T-helper 17 cell (primary cell): ENCODE data around the gene LSP1. TPM values are rescaled to one million over a fixed set of nuclear protein-coding genes. Genes with fewer than 3 reads are reported as not detected.
"Not testable (repeated sequence)": the region's sequence is repeated elsewhere in the genome, so short reads cannot be mapped to it uniquely, and the experiment has no call there.

Source experiments
- ATAC-seq: fragments of 150-1000 bp; cut with Tn5 transposase; 2 replicates; pipeline ENCODE4 v1.10.0; 2021; ENCODE audit warnings: mild to moderate bottlenecking, moderate library complexity
- DNase-seq, 3 donors: peaks; one replicate each; pipeline versions ENCODE4 v3.0.0 to v3.0.0-alpha.2; 2020 to 2021
- H3K9me3 ChIP-seq: one replicate; pipeline ENCODE4 v1.7.0; 2013; ENCODE audit warnings: low read length, mild to moderate bottlenecking; ENCODE audit not compliant: control insufficient read depth, poor library complexity, severe bottlenecking
- H3K27ac Mint-ChIP-seq: one replicate; pipeline ENCODE4 v1.8.0; 2022; ENCODE audit warnings: mild to moderate bottlenecking, moderate library complexity, mixed read lengths
- H3K27me3 Mint-ChIP-seq: one replicate; pipeline ENCODE4 v1.8.0; 2022; ENCODE audit warnings: mixed read lengths
- H3K36me3 Mint-ChIP-seq: one replicate; pipeline ENCODE4 v1.8.0; 2022; ENCODE audit warnings: low read depth, mixed read lengths
- H3K4me1 Mint-ChIP-seq: one replicate; pipeline ENCODE4 v1.8.0; 2022; ENCODE audit warnings: mild to moderate bottlenecking, mixed read lengths
- H3K4me3 Mint-ChIP-seq: one replicate; pipeline ENCODE4 v1.8.0; 2022; ENCODE audit warnings: mild to moderate bottlenecking, moderate library complexity, mixed read lengths
- total RNA-seq, 4 donors: library from RNA in 2 of 4; stranded (reverse) in 2 of 4; gene quantifications; one replicate each; pipeline ENCODE4 v1.2.3 and lab custom pipeline; 2022 to 2026

The LSP1 gene, protein sequence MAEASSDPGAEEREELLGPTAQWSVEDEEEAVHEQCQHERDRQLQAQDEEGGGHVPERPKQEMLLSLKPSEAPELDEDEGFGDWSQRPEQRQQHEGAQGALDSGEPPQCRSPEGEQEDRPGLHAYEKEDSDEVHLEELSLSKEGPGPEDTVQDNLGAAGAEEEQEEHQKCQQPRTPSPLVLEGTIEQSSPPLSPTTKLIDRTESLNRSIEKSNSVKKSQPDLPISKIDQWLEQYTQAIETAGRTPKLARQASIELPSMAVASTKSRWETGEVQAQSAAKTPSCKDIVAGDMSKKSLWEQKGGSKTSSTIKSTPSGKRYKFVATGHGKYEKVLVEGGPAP
- total RNA-seq (100 to 1,000 TPM; 297 to 299 TPM), total RNA-seq (lab: John Stamatoyannopoulos, UW) (229 to 262 reads per million in 2 donors)

DNA sequence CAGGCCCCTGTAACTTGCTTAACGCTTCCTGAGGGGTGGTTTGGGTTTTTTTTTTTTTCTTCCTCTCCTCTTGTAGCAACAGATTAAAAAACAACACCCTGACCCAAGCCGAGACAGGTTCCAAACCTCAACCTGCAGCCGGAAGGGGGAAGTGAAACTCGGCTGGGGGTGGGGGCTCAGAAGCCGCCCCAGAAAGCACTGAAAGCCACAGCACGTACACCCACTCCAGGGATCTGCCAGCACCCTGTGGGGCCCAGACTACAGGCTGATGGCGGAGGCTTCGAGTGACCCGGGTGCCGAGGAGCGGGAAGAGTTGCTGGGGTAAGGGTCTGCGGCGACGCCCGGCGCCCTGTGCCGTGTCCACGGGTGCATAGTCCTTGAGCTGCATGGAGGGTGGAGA lies at the start of gene LSP1:
Gene LSP1 (plus strand): TSS at position 208 of the 400 bp plus-strand sequence. CDS start 61 bp downstream, at position 269.
- peak; percentile 51 to 72 (median 57) for DNase-seq
- H3K9me3 ChIP-seq = no peaks in the 10 kb centered on the region
- Mint-ChIP-seq H3K36me3 (peaks cover 4% of the 10 kb centered on the region), H3K4me3 (peak within 1 kb of the TSS; percentile 100), H3K27ac (peak within 1 kb of the TSS; percentile 99), H3K4me1 (peaks cover 37% of the 10 kb centered on the region), H3K27me3 (no peaks in the 10 kb centered on the region)
- ATAC-seq = peak; percentile 70

- ATAC-seq (no peak), DNase-seq (no peak)
- Mint-ChIP-seq H3K27me3 (peaks cover 54% of the 10 kb centered on the region), H3K4me1 (peaks cover 2% of the 10 kb centered on the region), H3K36me3 (no peaks in the 10 kb centered on the region), H3K4me3 (no peak overlapping the region), H3K27ac (no peak overlapping the region)
- H3K9me3 ChIP-seq = no peaks in the 10 kb centered on the region
Measured at GRCh38 chr11:1803246-1803645, 49.6 kb upstream of the LSP1 start.

GRCh38 chr11:1803835-1804519 lies 48.9 kb upstream of the LSP1 start:
- H3K27ac Mint-ChIP-seq, H3K9me3 ChIP-seq, H3K4me1 Mint-ChIP-seq, H3K4me3 Mint-ChIP-seq, DNase-seq, ATAC-seq, H3K36me3 Mint-ChIP-seq: not testable (repeated sequence)
- H3K27me3 Mint-ChIP-seq = peaks cover 48% of the 10 kb centered on the region

DNA sequence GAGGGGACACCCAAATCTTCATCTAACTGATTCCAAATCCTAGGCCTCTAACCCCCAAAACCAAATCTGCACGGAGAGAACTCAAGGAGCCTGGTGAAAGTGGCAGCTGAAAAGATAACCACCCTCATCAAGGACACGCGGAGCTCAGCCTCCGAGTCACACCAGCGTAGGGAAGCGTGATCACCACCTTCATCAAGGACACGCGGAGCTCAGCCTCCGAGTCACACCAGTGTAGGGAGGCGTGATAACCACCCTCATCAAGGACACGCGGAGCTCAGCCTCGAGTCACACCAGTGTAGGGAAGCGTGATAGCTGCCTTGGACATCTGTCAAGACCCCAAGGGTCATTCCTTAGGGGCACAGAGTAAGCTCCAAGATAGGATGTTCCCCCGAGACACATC lies 47.4 kb upstream of the LSP1 start:
- ATAC-seq (no peak), DNase-seq (no peak)
- peaks cover 45% of the 10 kb centered on the region for H3K27me3 Mint-ChIP-seq
- peaks cover 2% of the 10 kb centered on the region for H3K36me3 Mint-ChIP-seq
- H3K9me3 ChIP-seq = no peaks in the 10 kb centered on the region
- no peak overlapping the region for H3K4me3 Mint-ChIP-seq
- no peak overlapping the region for H3K27ac Mint-ChIP-seq
- H3K4me1 Mint-ChIP-seq = peaks cover 2% of the 10 kb centered on the region

DNA sequence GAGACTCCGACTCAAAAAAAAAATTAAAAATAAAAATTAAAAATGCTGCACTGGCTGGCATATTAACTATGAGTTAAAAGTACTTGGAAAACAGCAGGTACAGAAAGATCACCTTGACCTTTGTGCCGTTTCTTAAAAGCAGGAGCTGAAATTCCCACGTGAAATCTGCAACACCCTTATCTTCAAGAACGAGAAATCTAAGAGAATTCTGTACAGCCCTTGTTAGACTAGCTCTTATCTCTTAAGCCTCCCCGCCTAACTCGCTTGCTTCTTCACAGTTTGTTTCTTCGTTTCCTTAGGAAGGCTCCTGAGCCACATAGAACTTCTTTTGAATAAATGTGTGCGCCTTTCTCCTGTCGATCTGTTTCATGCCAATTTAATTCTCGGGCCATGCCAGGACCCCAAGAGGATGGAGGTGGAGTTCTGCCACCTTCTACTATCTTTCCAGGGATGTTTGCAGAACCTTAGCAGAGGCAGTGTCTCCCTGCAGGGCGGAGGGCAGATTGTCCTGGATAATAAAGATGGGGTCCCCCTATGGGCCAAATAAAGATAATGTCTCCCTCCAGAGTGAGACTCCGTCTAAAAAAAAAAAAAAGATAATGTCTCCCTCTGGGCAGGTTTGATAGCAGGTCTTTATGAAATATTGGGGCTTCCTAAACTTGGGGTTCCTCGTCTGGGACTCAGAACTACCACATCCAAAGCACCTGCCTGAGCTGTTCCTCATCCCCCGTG lies 45.5 kb upstream of the LSP1 start:
- Mint-ChIP-seq H3K36me3 (peaks cover 2% of the 10 kb centered on the region), H3K4me3 (no peak overlapping the region), H3K27ac (no peak overlapping the region), H3K4me1 (peaks cover 2% of the 10 kb centered on the region), H3K27me3 (peaks cover 37% of the 10 kb centered on the region)
- H3K9me3 ChIP-seq = no peaks in the 10 kb centered on the region
- no peak for ATAC-seq
- no peak for DNase-seq

- no peak for DNase-seq
- no peak overlapping the region for H3K27ac Mint-ChIP-seq
- ATAC-seq = no peak
- no peaks in the 10 kb centered on the region for H3K9me3 ChIP-seq
- H3K4me3 Mint-ChIP-seq = no peak overlapping the region
- peaks cover 19% of the 10 kb centered on the region for H3K27me3 Mint-ChIP-seq
- H3K4me1 Mint-ChIP-seq = peaks cover 2% of the 10 kb centered on the region
- peaks cover 2% of the 10 kb centered on the region for H3K36me3 Mint-ChIP-seq
Measured at GRCh38 chr11:1810761-1811160, 42.1 kb upstream of the LSP1 start.

- peaks cover 2% of the 10 kb centered on the region for H3K4me1 Mint-ChIP-seq
- H3K27me3 Mint-ChIP-seq = peaks cover 19% of the 10 kb centered on the region
- no peak overlapping the region for H3K27ac Mint-ChIP-seq
- H3K4me3 Mint-ChIP-seq = no peak overlapping the region
- no peaks in the 10 kb centered on the region for H3K9me3 ChIP-seq
- DNase-seq = no peak
- H3K36me3 Mint-ChIP-seq = peaks cover 2% of the 10 kb centered on the region
- no peak for ATAC-seq
Measured at GRCh38 chr11:1812274-1812673, 40.6 kb upstream of the LSP1 start.

DNA sequence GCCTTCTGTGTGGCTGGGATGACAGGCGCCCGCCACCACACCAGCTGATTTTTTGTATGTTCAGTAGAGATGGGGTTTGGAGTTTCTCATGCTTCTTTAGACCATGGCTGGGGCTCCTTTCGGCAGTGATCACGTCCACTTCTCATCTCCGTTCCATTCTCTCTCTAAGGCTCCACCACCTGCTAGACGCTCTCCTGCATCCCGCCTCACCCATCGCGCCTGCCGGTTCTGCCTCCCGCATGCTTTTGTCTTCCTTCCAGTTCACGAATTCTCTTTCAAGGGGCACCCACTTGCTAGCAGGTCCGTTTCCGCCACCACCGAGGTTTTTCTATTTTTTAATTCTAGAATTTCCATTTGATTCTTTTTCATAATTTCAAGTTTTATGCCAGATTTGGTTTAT lies 40.1 kb upstream of the LSP1 start:
- H3K27me3 Mint-ChIP-seq = peaks cover 15% of the 10 kb centered on the region
- H3K9me3 ChIP-seq = no peaks in the 10 kb centered on the region
- H3K4me1 Mint-ChIP-seq = peaks cover 2% of the 10 kb centered on the region
- ATAC-seq (no peak), DNase-seq (no peak)
- H3K36me3 Mint-ChIP-seq = peaks cover 2% of the 10 kb centered on the region
- no peak overlapping the region for H3K4me3 Mint-ChIP-seq
- no peak overlapping the region for H3K27ac Mint-ChIP-seq

DNA sequence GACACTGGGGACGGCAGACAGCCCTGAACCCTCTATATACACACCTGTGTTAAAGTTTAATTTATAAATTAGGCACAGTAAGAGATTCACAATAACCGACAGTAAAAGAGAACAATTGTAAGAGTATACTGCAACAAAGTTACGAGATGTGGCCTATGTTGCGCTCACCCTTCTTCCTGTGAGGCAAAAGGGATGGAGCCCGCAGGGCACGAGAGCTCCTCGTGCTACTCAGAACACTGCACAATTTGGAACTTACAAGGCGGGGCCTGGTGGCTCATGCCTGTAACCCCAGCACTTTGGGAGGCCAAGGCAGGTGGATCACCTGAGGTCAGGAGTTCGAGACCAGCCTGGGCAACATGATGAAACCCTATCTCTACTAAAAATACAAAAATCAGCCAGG lies 39.5 kb upstream of the LSP1 start:
- ATAC-seq, H3K27ac Mint-ChIP-seq, H3K4me1 Mint-ChIP-seq, H3K9me3 ChIP-seq, DNase-seq, H3K36me3 Mint-ChIP-seq, H3K4me3 Mint-ChIP-seq: not testable (repeated sequence)
- H3K27me3 Mint-ChIP-seq = peaks cover 12% of the 10 kb centered on the region

- Mint-ChIP-seq H3K27me3 (peaks cover 12% of the 10 kb centered on the region), H3K27ac (no peak overlapping the region), H3K4me1 (no peaks in the 10 kb centered on the region), H3K4me3 (no peak overlapping the region), H3K36me3 (peaks cover under 1% of the 10 kb centered on the region)
- DNase-seq (no peak), ATAC-seq (no peak)
- no peaks in the 10 kb centered on the region for H3K9me3 ChIP-seq
Measured at GRCh38 chr11:1814691-1815090, 38.2 kb upstream of the LSP1 start.

- Mint-ChIP-seq H3K4me3 (no peak overlapping the region), H3K27ac (no peak overlapping the region), H3K4me1 (no peaks in the 10 kb centered on the region), H3K36me3 (no peaks in the 10 kb centered on the region), H3K27me3 (peaks cover 12% of the 10 kb centered on the region)
- H3K9me3 ChIP-seq = no peaks in the 10 kb centered on the region
- no peak for ATAC-seq
- DNase-seq = no peak
Measured at GRCh38 chr11:1815311-1815710, 37.6 kb upstream of the LSP1 start.

DNA sequence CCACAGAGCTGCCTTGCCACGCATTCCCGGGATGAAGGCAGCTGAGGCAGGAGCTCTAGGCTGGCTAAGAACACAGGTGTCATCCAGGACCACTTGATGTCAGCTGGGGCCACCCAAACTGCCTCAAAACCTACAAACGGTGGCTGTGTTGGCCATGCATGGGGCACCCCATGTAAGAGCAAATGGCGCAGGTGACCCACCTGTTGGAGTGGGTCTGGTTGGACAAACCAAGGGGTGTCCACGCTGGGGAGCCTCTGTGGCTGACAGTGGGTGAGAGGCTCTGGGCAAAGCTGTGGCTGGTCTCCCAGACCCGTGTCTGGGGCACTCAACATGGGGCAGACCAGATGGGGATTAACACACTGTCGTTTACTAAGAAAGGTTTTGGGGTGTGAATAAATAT lies 37.1 kb upstream of the LSP1 start:
- DNase-seq (no peak), ATAC-seq (no peak)
- Mint-ChIP-seq H3K36me3 (no peaks in the 10 kb centered on the region), H3K27ac (no peak overlapping the region), H3K4me3 (no peak overlapping the region), H3K27me3 (peaks cover 12% of the 10 kb centered on the region), H3K4me1 (no peaks in the 10 kb centered on the region)
- no peaks in the 10 kb centered on the region for H3K9me3 ChIP-seq

DNA sequence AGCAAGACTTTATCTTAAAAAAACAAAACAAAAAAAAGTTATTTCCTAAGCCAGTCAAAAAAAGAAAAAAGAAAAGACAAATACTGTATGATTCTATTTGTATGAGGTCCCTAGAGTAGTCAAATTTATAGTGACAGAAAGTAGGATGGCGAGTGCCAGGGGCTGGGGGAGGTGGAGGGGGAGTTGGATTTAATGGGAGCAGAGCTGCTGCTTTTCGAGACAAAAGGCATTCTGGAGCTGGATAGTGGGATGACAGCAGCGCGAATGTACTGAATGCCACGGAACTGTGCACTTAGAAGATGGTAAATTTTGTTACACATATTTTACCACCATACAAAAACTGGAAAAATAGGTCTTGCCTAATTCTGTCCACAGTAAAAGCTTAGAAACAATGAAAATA lies 35.9 kb upstream of the LSP1 start:
- Mint-ChIP-seq H3K4me1 (peaks cover 2% of the 10 kb centered on the region), H3K27me3 (peaks cover 12% of the 10 kb centered on the region), H3K27ac (no peak overlapping the region), H3K36me3 (no peaks in the 10 kb centered on the region), H3K4me3 (no peak overlapping the region)
- ATAC-seq (no peak), DNase-seq (no peak)
- H3K9me3 ChIP-seq = no peaks in the 10 kb centered on the region
